H9 (cell line): ENCODE data around the gene PPP2R3A. TPM values are rescaled to one million over a fixed set of nuclear protein-coding genes. Genes with fewer than 3 reads are reported as not detected.

Source experiments
- DNase-seq: peaks from one replicate; pipeline ENCODE4 v3.0.0-alpha.2; 2017
- H2AFZ ChIP-seq: one replicate; pipeline ENCODE4 v1.6.1; 2013; ENCODE audit warnings: mild to moderate bottlenecking, low read length, control low read depth, moderate library complexity
- H2AK5ac ChIP-seq: 2 replicates; pipeline ENCODE4 v1.6.1; 2013; ENCODE audit warnings: low read length, control low read depth, mixed read lengths; ENCODE audit not compliant: insufficient read length
- H2BK120ac ChIP-seq: one replicate; pipeline ENCODE4 v1.6.1; 2013; ENCODE audit warnings: low read depth, mild to moderate bottlenecking, low read length, control low read depth, inconsistent platforms; ENCODE audit not compliant: poor library complexity, severe bottlenecking
- H2BK12ac ChIP-seq: 2 replicates; pipeline ENCODE4 v1.6.1; 2013; ENCODE audit warnings: low read length, control low read depth, mixed read lengths, low read depth; ENCODE audit not compliant: insufficient read length
- H2BK15ac ChIP-seq: 2 replicates; pipeline ENCODE4 v1.6.1; 2013; ENCODE audit warnings: low read depth, low read length, control low read depth
- H2BK20ac ChIP-seq: one replicate; pipeline ENCODE4 v1.6.1; 2013; ENCODE audit warnings: low read depth, mild to moderate bottlenecking, low read length, control low read depth, inconsistent platforms; ENCODE audit not compliant: poor library complexity, severe bottlenecking
- H2BK5ac ChIP-seq: 2 replicates; pipeline ENCODE4 v1.6.1; 2013; ENCODE audit warnings: low read length, control low read depth, mixed read lengths; ENCODE audit not compliant: insufficient read length
- H3K14ac ChIP-seq: 2 replicates; pipeline ENCODE4 v1.6.1; 2013; ENCODE audit warnings: low read length, control low read depth; ENCODE audit not compliant: insufficient read depth
- H3K18ac ChIP-seq: 2 replicates; pipeline ENCODE4 v1.6.1; 2013; ENCODE audit warnings: low read depth, mild to moderate bottlenecking, mixed read lengths, low read length, control low read depth; ENCODE audit not compliant: insufficient read length
- H3K23ac ChIP-seq: 2 replicates; pipeline ENCODE4 v1.6.1; 2013; ENCODE audit warnings: low read length, control low read depth, mixed read lengths, low read depth; ENCODE audit not compliant: insufficient read length
- H3K23me2 ChIP-seq: 2 replicates; pipeline ENCODE4 v1.6.1; 2013; ENCODE audit warnings: low read depth, mild to moderate bottlenecking, mixed read lengths, low read length, control low read depth; ENCODE audit not compliant: insufficient read length, poor library complexity, severe bottlenecking
- H3K27ac ChIP-seq: 2 replicates; pipeline ENCODE4 v1.5.1; 2013; ENCODE audit warnings: low read length, control low read depth, mixed read lengths, low read depth; ENCODE audit not compliant: insufficient read length
- H3K27me3 ChIP-seq: 2 replicates; pipeline ENCODE4 v1.6.1; 2013; ENCODE audit warnings: low read length, control low read depth, inconsistent platforms; ENCODE audit not compliant: insufficient read depth
- H3K4ac ChIP-seq: 2 replicates; pipeline ENCODE4 v1.6.1; 2013; ENCODE audit warnings: low read depth, mild to moderate bottlenecking, control low read depth, inconsistent platforms, low read length, moderate library complexity
- H3K4me1 ChIP-seq: 2 replicates; pipeline ENCODE4 v1.6.1; 2013; ENCODE audit warnings: low read length, control low read depth, inconsistent platforms; ENCODE audit not compliant: insufficient read depth
- H3K4me2 ChIP-seq: 2 replicates; pipeline ENCODE4 v1.6.1; 2013; ENCODE audit warnings: low read length, control low read depth, mixed read lengths; ENCODE audit not compliant: insufficient read length, insufficient read depth
- H3K56ac ChIP-seq: 2 replicates; pipeline ENCODE4 v1.6.1; 2013; ENCODE audit warnings: low read depth, mild to moderate bottlenecking, mixed read lengths, low read length, control low read depth; ENCODE audit not compliant: insufficient read length
- H3K79me1 ChIP-seq: 2 replicates; pipeline ENCODE4 v1.6.1; 2013; ENCODE audit warnings: low read depth, mild to moderate bottlenecking, moderate library complexity, low read length, control low read depth, inconsistent platforms; ENCODE audit not compliant: insufficient read depth, poor library complexity, severe bottlenecking
- H3K79me2 ChIP-seq: 2 replicates; pipeline ENCODE4 v1.6.1; 2013; ENCODE audit warnings: low read length, control low read depth, inconsistent platforms; ENCODE audit not compliant: insufficient read depth
- H3K9ac ChIP-seq: 2 replicates; pipeline ENCODE4 v1.6.1; 2013; ENCODE audit warnings: low read length, control low read depth, mixed read lengths; ENCODE audit not compliant: insufficient read length; ENCODE audit errors: extremely low read depth
- H3K9me3 ChIP-seq: one replicate; pipeline ENCODE4 v1.6.1; 2013; ENCODE audit warnings: low read depth, low read length, inconsistent platforms; ENCODE audit not compliant: control insufficient read depth
- H3T11ph ChIP-seq: one replicate; pipeline ENCODE4 v1.6.1; 2013; ENCODE audit warnings: mild to moderate bottlenecking, low read length, control low read depth, inconsistent platforms
- H4K20me1 ChIP-seq: one replicate; pipeline ENCODE4 v1.6.1; 2013; ENCODE audit not compliant: control insufficient read depth, insufficient read length, insufficient read depth
- H4K5ac ChIP-seq: 2 replicates; pipeline ENCODE4 v1.6.1; 2013; ENCODE audit warnings: low read depth, mild to moderate bottlenecking, mixed read lengths, low read length, control low read depth; ENCODE audit not compliant: insufficient read length
- H4K8ac ChIP-seq: replicated peaks from 2 replicates; pipeline ENCODE4 v1.6.1; 2013; ENCODE audit warnings: low read length, control low read depth, mixed read lengths, low read depth; ENCODE audit not compliant: insufficient read length
- H4K91ac ChIP-seq: 2 replicates; pipeline ENCODE4 v1.6.1; 2013; ENCODE audit warnings: low read depth, mild to moderate bottlenecking, moderate library complexity, mixed read lengths, low read length, control low read depth; ENCODE audit not compliant: insufficient read length
- H3K27ac Mint-ChIP-seq, 3 experiments: 2 replicates in 2 of 3; 3 replicates in 1 of 3; pipeline ENCODE4 v1.8.0; 2020 to 2021; ENCODE audit warnings: mixed read lengths in 3 of 3, mild to moderate bottlenecking in 1 of 3, moderate library complexity in 1 of 3
- H3K27me3 Mint-ChIP-seq: 2 replicates; pipeline ENCODE4 v1.8.0; 2021; ENCODE audit warnings: low read depth, mild to moderate bottlenecking, moderate library complexity, mixed read lengths
- H3K36me3 Mint-ChIP-seq, 3 experiments: 2 replicates in 2 of 3; 3 replicates in 1 of 3; pipeline ENCODE4 v1.8.0; 2020 to 2021; ENCODE audit warnings: low read depth in 3 of 3, mixed read lengths in 3 of 3; ENCODE audit not compliant: insufficient read depth in 1 of 3
- H3K4me1 Mint-ChIP-seq, 2 experiments: 2 replicates each; pipeline ENCODE4 v1.8.0; 2020; ENCODE audit warnings: mixed read lengths in 2 of 2
- H3K4me3 Mint-ChIP-seq, 2 experiments: 2 replicates in 1 of 2; 3 replicates in 1 of 2; pipeline ENCODE4 v1.8.0; 2020 to 2021; ENCODE audit warnings: mild to moderate bottlenecking in 2 of 2, mixed read lengths in 2 of 2, moderate library complexity in 1 of 2
- H3K9me3 Mint-ChIP-seq, 2 experiments: 2 replicates in 1 of 2; 3 replicates in 1 of 2; pipeline ENCODE4 v1.8.0; 2020; ENCODE audit warnings: mild to moderate bottlenecking in 2 of 2, mixed read lengths in 2 of 2, moderate library complexity in 1 of 2
- WGBS: extraction: QIAGEN DNeasy Blood & Tissue Kit; methylation state at CpG from one replicate; pipeline ENCODE4 v1.1.7; 2013; ENCODE audit warnings: missing lambda C conversion rate, low lambda C conversion rate, mixed read lengths; ENCODE audit not compliant: insufficient read length; ENCODE audit errors: extremely low coverage; 5-methylcytosine and 5-hydroxymethylcytosine counted together
- total RNA-seq: library from RNA; stranded (reverse); gene quantifications from 2 replicates; pipeline ENCODE4 v1.2.1, GENCODE V29; 2021
- TF ChIP-seq, protein P1 (sequence below): fragments of 200-600 bp; sonication (generic); conservative IDR thresholded peaks from 3 replicates; pipeline ENCODE4 v1.8.0; 2021; ENCODE audit warnings: antibody characterized with exemption, mild to moderate bottlenecking

Gene PPP2R3A
- total RNA-seq, 1 experiment from 2014 or later: 12.4 TPM

DNA sequence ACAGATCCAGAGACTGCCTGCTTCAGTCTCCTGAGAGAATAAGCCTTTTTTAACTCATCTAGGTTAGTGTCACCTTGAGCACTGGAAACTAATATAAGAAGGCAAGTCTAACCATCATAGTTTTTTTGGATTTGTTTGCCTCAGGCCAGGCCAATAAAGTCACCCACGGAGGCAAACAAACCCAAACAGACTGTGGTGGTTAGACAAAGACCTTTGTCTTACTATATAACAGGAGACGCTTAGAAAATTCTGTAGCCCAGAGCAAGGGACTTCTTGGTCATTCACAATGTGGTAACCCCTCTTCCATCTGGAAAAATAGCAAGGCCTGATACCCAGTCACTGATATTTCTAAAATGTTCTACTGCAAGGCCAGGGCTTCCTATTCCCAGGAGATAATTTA lies 45.3 kb upstream of the PPP2R3A start:
- Histone ChIP-seq H4K20me1 (no peaks in the 10 kb centered on the region), H2AFZ (no peak overlapping the region), H3K23ac (no peak overlapping the region), H3K56ac (no peak overlapping the region), H3T11ph (no peak overlapping the region), H2BK12ac (no peak overlapping the region), H4K8ac (no peak overlapping the region), H2BK20ac (no peak overlapping the region), H3K9me3 (no peaks in the 10 kb centered on the region), H2BK120ac (no peak overlapping the region), H3K18ac (no peak overlapping the region), H2BK5ac (no peak overlapping the region), H4K5ac (no peak overlapping the region), H3K9ac (no peak overlapping the region), H3K27me3 (no peaks in the 10 kb centered on the region), H4K91ac (no peak overlapping the region), H2AK5ac (no peak overlapping the region), H2BK15ac (no peak overlapping the region), H3K79me2 (no peaks in the 10 kb centered on the region), H3K4me1 (no peaks in the 10 kb centered on the region), H3K79me1 (no peaks in the 10 kb centered on the region), H3K4me2 (no peak overlapping the region), H3K23me2 (no peaks in the 10 kb centered on the region), H3K27ac (no peak overlapping the region), H3K4ac (no peak overlapping the region), H3K14ac (no peak overlapping the region)
- H3K27me3 Mint-ChIP-seq: peaks cover 2% of the 10 kb centered on the region; the same call in 1 of the 2 replicates
- DNase-seq: no peak
- no peaks in the 10 kb centered on the region for H3K36me3 Mint-ChIP-seq
- WGBS: no CpG with 5 or more reads among the region's 2 CpGs
- no peaks in the 10 kb centered on the region; a peak in 1 of 5 replicates for H3K9me3 Mint-ChIP-seq
- no peak overlapping the region for H3K27ac Mint-ChIP-seq
- H3K4me3 Mint-ChIP-seq: no peak overlapping the region
- H3K4me1 Mint-ChIP-seq: peaks cover 21 to 25% of the 10 kb centered on the region in 2 experiments
- TF ChIP-seq, protein P1, sequence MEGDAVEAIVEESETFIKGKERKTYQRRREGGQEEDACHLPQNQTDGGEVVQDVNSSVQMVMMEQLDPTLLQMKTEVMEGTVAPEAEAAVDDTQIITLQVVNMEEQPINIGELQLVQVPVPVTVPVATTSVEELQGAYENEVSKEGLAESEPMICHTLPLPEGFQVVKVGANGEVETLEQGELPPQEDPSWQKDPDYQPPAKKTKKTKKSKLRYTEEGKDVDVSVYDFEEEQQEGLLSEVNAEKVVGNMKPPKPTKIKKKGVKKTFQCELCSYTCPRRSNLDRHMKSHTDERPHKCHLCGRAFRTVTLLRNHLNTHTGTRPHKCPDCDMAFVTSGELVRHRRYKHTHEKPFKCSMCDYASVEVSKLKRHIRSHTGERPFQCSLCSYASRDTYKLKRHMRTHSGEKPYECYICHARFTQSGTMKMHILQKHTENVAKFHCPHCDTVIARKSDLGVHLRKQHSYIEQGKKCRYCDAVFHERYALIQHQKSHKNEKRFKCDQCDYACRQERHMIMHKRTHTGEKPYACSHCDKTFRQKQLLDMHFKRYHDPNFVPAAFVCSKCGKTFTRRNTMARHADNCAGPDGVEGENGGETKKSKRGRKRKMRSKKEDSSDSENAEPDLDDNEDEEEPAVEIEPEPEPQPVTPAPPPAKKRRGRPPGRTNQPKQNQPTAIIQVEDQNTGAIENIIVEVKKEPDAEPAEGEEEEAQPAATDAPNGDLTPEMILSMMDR: no peak
